GM12878 (cell line): ENCODE data around the gene PRKCE. TPM values are rescaled to one million over a fixed set of nuclear protein-coding genes. Genes with fewer than 3 reads are reported as not detected.

Experiments
- ATAC-seq: fragments of 200-7000 bp; cut with Tn5 transposase; 3 replicates; pipeline ENCODE4 v1.9.1; 2020; ENCODE audit warnings: mild to moderate bottlenecking, moderate library complexity
- BruUV-seq: library from RNA; stranded (reverse); fragments of 400-500 nt; replicated peaks from 2 replicates; lab custom pipeline; 2021; lab: Mats Ljungman, UMichigan
- CTCF ChIA-PET: fragments of 300-600 bp; sonication (Branson Sonifier 250); formaldehyde crosslinking; extraction: SDS; loops from one replicate; lab custom pipeline; 2021; ENCODE audit warnings: inconsistent platforms; lab: Yijun Ruan, JAX
- POLR2A ChIA-PET: fragments of 350-600 bp; formaldehyde crosslinking; extraction: SDS; loops from one replicate; lab custom pipeline; 2021; ENCODE audit warnings: inconsistent platforms; lab: Charles Lee
- RAD21 ChIA-PET: fragments of 300-600 bp; sonication (Branson Sonifier 250); formaldehyde crosslinking; loops from one replicate; lab custom pipeline; 2023; ENCODE audit warnings: antibody characterized with exemption; ENCODE audit not compliant: unreplicated experiment; lab: Charles Lee
- SMC1A ChIA-PET: fragments of 300-600 bp; sonication (Branson Sonifier 250); formaldehyde crosslinking; loops from one replicate; lab custom pipeline; 2023; ENCODE audit not compliant: unreplicated experiment, uncharacterized antibody; lab: Charles Lee
- DNase-seq: peaks from one replicate; pipeline ENCODE4 v3.0.0-alpha.2; 2011; ENCODE audit warnings: low read depth, low spot score
- FAIRE-seq: peaks from 3 replicates; lab custom pipeline; 2011; peaks lifted over from hg19 to GRCh38; lab: Jason Lieb, UNC
- H2AFZ ChIP-seq: 2 replicates; pipeline ENCODE4 v1.6.0; 2011; ENCODE audit warnings: low read depth, low read length, control low read depth; ENCODE audit not compliant: control insufficient read depth
- H3K27ac ChIP-seq: 2 replicates; pipeline ENCODE4 v1.5.1; 2011; ENCODE audit warnings: control low read depth; ENCODE audit not compliant: control insufficient read depth, insufficient read depth
- H3K27me3 ChIP-seq, 2 experiments: replicated peaks in 1 of 2; 2 replicates each; pipeline versions ENCODE4 v1.6.0 to v1.6.1; 2011; ENCODE audit warnings: low read length in 1 of 2; ENCODE audit not compliant: control insufficient read depth in 2 of 2, insufficient read depth in 2 of 2
- H3K36me3 ChIP-seq, 2 experiments: 2 replicates each; pipeline ENCODE4 v1.5.1; 2011; ENCODE audit warnings: low read length in 1 of 2; ENCODE audit not compliant: control insufficient read depth in 2 of 2, insufficient read depth in 2 of 2
- H3K4me1 ChIP-seq: 2 replicates; pipeline ENCODE4 v1.6.1; 2011; ENCODE audit warnings: mild to moderate bottlenecking, low read length, moderate library complexity, mixed read lengths; ENCODE audit not compliant: control insufficient read depth, insufficient read depth
- H3K4me2 ChIP-seq: 2 replicates; pipeline ENCODE4 v1.6.0; 2011; ENCODE audit warnings: control low read depth; ENCODE audit not compliant: control insufficient read depth, insufficient read depth
- H3K4me3 ChIP-seq: fragments of 200-600 bp; sonication (generic); 2 replicates; pipeline ENCODE4 v1.5.1; 2016
- H3K79me2 ChIP-seq: 2 replicates; pipeline ENCODE4 v1.6.0; 2011; ENCODE audit warnings: low read length; ENCODE audit not compliant: control insufficient read depth, insufficient read depth
- H3K9ac ChIP-seq: 2 replicates; pipeline ENCODE4 v1.8.0; 2011; ENCODE audit warnings: low read length, control low read depth, mixed read lengths; ENCODE audit not compliant: control insufficient read depth, insufficient read depth
- H3K9me3 ChIP-seq: replicated peaks from 3 replicates; pipeline ENCODE4 v1.5.1; 2011; ENCODE audit warnings: mild to moderate bottlenecking, low read length; ENCODE audit not compliant: control insufficient read depth, insufficient read depth
- H4K20me1 ChIP-seq: 2 replicates; pipeline ENCODE4 v1.6.0; 2011; ENCODE audit not compliant: control insufficient read depth, insufficient read depth
- CHD2 ChIP-seq: IDR thresholded peaks from 2 replicates; pipeline ENCODE4 v1.6.1; 2011; ENCODE audit warnings: low read depth, low read length, improper control_type of control experiment, borderline replicate concordance
- DPF2 ChIP-seq: fragments of 450-650 bp; IDR thresholded peaks from 2 replicates; pipeline ENCODE4 v1.6.1; 2017; ENCODE audit warnings: mild to moderate bottlenecking
- E4F1 ChIP-seq: fragments of 450-650 bp; IDR thresholded peaks from 2 replicates; pipeline ENCODE4 v1.6.1; 2018; ENCODE audit warnings: borderline replicate concordance, mild to moderate bottlenecking; ENCODE audit not compliant: partially characterized antibody
- GATAD2B ChIP-seq: fragments of 450-650 bp; conservative IDR thresholded peaks from 2 replicates; pipeline ENCODE4 v1.6.1; 2017; ENCODE audit warnings: low read depth, mild to moderate bottlenecking, moderate library complexity
- HDAC6 ChIP-seq: fragments of 200-600 bp; sonication (generic); IDR thresholded peaks from one replicate; pipeline ENCODE4 v1.8.0; 2017; ENCODE audit warnings: antibody characterized with exemption; ENCODE audit not compliant: unreplicated experiment
- RAD21 ChIP-seq: IDR thresholded peaks from 2 replicates; pipeline ENCODE4 v1.6.1; 2011; ENCODE audit warnings: mild to moderate bottlenecking, low read depth, low read length, moderate library complexity; ENCODE audit not compliant: insufficient read depth
- REST ChIP-seq: IDR thresholded peaks from 2 replicates; pipeline ENCODE4 v1.6.1; 2012; ENCODE audit warnings: mild to moderate bottlenecking, low read depth, low read length
- ZBTB33 ChIP-seq: fragments of 450-650 bp; IDR thresholded peaks from 2 replicates; pipeline ENCODE4 v1.6.1; 2017; ENCODE audit warnings: mild to moderate bottlenecking
- ZBTB4 ChIP-seq: fragments of 450-650 bp; formaldehyde crosslinking; IDR thresholded peaks from 2 replicates; pipeline ENCODE4 v1.4.0; 2022; ENCODE audit warnings: mild to moderate bottlenecking, moderate library complexity
- WGBS: methylation state at CpG from one replicate; pipeline ENCODE4 v1.1.6; 2016; ENCODE audit warnings: low lambda C conversion rate; ENCODE audit not compliant: insufficient replicate concordance, insufficient coverage; ENCODE audit errors: missing lambda C conversion rate; 5-methylcytosine and 5-hydroxymethylcytosine counted together
- in situ Hi-C: fragments of 300-500 bp; cut with MboI; formaldehyde crosslinking; loops from 9 replicates; pipeline ENCODE4 v1.14.3; 2018; ENCODE audit warnings: mixed read lengths
- intact Hi-C: fragments of 100-400 bp; cut with micrococcal nuclease; formaldehyde crosslinking; loops from one replicate; pipeline ENCODE4 v1.14.2; 2022; ENCODE audit not compliant: unreplicated experiment
- polyA plus RNA-seq, 11 experiments: library from polyadenylated mRNA; depleted of rRNA in 4 of 11; unstranded in 6 of 11; stranded (reverse) in 5 of 11; fragments of >200 nt; fragmentation: Nextera tagmentation in 4 of 11; fragmentation: Illumina TruSeq in 1 of 11; extraction: Ambion mirVana in 4 of 11; extraction: Trizol in 1 of 11; gene quantifications; 1 replicate in 1 of 11; 2 replicates in 10 of 11; pipeline versions ENCODE4 v1.2.1 to v1.2.3, GENCODE V29; 2011 to 2016; ENCODE audit warnings: inconsistent platforms in 2 of 11, missing spikeins in 2 of 11, low read depth in 1 of 11
- total RNA-seq, 4 experiments: library from RNA; depleted of rRNA in 3 of 4; stranded (reverse); fragments of >200 nt in 3 of 4; fragmentation: Illumina TruSeq in 1 of 4; extraction: Trizol in 1 of 4; gene quantifications; 2 replicates each; pipeline versions ENCODE4 v1.2.1 to v1.2.3, GENCODE V29; 2013 to 2021

Gene PRKCE
- total and polyA plus RNA-seq, 10 of the 15 experiments (the other 5 are each of a cell fraction or from before 2014, with no cell fraction given): 2.6 to 28.2 (median 11.3) TPM

- in situ Hi-C loops: no loop called here
- ChIA-PET RAD21 (interaction anchor here (0.6 to 6.3 kb wide), 23 partner anchors 10 to 550 kb away, joined by 3 to 100 read pairs (median 9); no protein-coding TSS in a partner anchor), POLR2A (interaction anchor here (0.6 to 3.6 kb wide), 21 partner anchors 9 to 441 kb away, joined by 3 to 23 read pairs (median 5); no protein-coding TSS in a partner anchor), SMC1A (interaction anchor here (1.1 to 11.4 kb wide), 18 partner anchors 9 to 246 kb away, joined by 3 to 224 read pairs (median 11); no protein-coding TSS in a partner anchor), CTCF (interaction anchor here (0.6 to 5.2 kb wide), 13 partner anchors 10 to 1243 kb away, joined by 3 to 48 read pairs (median 4); no protein-coding TSS in a partner anchor)
- Histone ChIP-seq H3K27me3 (no peaks in the 10 kb centered on the region), H3K79me2 (peaks cover 1% of the 10 kb centered on the region; the same call in 1 of the 2 replicates), H4K20me1 (no peaks in the 10 kb centered on the region), H3K9me3 (no peaks in the 10 kb centered on the region; the same call in 2 of the 3 replicates), H3K4me1 (peaks cover 58% of the 10 kb centered on the region), H3K4me3 (no peak overlapping the region), H3K36me3 (no peaks in the 10 kb centered on the region), H3K4me2 (peak overlapping the region; percentile 89), H3K27ac (peak overlapping the region; percentile 85), H3K9ac (peak overlapping the region; percentile 42; the same call in 1 of the 2 replicates), H2AFZ (no peak overlapping the region; the same call in 1 of the 2 replicates)
- no peak for FAIRE-seq
- no TSS peak for BruUV-seq
- no peak for TF ChIP-seq HDAC6
- no peak for TF ChIP-seq CHD2
- TF ChIP-seq ZBTB4 (CRISPR knock-in tag): 0 out of 2 replicates have a peak, but pooled peaks have one; percentile 48
- TF ChIP-seq REST: no peak
- no peak for TF ChIP-seq RAD21
- TF ChIP-seq DPF2: 0 out of 2 replicates have a peak, but pooled peaks have one; percentile 18
- no peak for TF ChIP-seq GATAD2B
- TF ChIP-seq ZBTB33: no peak
- no peak for TF ChIP-seq E4F1
- no peak for ATAC-seq
- intact Hi-C loops: loop anchor here (2.0 kb wide), 3 partner anchors 22 to 48 kb away; no protein-coding TSS in a partner anchor
- no peak for DNase-seq
- 90% methylated on average over 4 of the region's 4 CpGs for WGBS
Measured at GRCh38 chr2:45888641-45889040, 237.2 kb downstream of the PRKCE start.
